GM21619 (cell line): ENCODE results near the gene KRT72.

Source experiments
- ATAC-seq: cut with Tn5 transposase; IDR thresholded peaks from one replicate; pipeline ENCODE4 v1.9.1; 2021; ENCODE audit not compliant: unreplicated experiment

The KRT72 gene

GRCh38 chr12:52600941-52601481, at the start of gene KRT72:
KRT72 (minus strand) TSS chr12:52601463; CDS start chr12:52601452, 11 bp downstream.
- ATAC-seq = no peak

DNA sequence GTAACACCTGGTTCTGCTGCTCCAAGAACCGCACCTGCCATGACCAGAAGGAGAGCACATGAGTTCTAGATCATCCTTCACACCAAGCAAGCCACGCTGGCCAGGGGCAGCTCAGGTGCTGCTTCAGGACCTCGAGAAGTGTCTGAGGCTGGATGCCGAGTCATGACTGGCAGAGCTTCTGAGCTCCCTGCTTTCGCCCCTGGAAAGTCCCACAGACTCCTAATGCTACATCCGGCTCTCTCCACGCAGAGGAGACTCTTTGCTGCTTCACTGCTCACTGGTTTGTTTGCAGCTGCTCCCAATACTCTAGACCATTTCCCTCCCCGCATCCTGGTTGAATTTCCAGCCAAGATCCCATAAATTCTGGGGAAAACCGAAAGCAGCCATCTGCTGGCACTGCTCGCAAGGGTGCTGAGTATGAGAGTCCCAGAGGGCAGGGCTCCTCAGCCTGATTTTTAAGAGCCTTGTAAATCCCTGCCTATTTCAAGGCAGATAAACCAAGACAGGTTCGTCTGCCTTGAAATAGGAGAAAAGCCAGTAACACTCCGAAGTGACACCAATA, 49.3 kb upstream of the KRT72 start:
- ATAC-seq = no peak

GRCh38 chr12:52649066-52649465, 47.8 kb upstream of the KRT72 start:
- ATAC-seq = no peak

DNA sequence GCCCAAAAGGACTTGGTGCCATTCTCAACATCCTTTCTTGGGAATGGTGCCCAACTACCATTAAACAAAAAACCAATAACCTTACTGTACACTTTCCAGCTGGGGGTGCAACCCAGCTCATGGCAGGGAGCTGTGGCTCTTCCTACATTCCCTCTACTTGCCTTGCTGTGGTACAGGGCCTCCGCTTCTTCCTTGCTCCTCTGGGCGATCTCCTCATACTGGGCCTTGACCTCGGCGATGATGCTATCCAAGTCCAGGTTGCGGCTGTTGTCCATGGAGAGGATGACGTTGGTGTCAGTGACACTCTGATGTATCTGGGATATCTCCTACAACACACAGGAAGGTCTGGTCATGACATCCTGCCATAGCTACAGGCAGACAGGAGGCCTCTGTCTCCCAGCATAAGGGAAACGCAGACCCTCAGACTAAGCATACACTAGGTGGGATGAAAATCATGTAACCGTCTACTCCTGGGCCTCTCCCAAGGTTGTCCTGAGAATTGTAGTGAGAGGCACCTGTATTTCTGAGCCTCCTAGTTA, 46.8 kb upstream of the KRT72 start:
- ATAC-seq = no peak

DNA sequence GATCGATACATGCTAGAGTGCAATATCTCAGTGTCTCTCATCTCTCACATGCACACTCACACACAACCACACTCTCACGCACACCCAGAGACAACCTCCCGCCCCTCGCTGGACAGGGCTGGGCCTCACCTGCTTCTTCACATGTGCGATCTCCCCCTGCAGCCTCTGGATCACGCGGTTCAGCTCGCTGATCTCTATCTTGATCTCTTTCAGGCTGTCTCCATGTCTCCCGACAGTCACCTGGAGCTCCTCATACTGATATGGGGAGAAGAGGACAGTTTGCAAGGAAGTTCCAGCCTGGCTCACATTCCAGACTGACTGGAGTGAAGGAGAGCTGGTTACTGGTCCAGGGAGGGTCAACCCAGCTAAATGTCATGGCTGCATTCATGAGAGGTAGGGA, 46.3 kb upstream of the KRT72 start:
- no peak for ATAC-seq

GRCh38 chr12:52646613-52647012, 45.4 kb upstream of the KRT72 start:
- ATAC-seq = no peak

DNA sequence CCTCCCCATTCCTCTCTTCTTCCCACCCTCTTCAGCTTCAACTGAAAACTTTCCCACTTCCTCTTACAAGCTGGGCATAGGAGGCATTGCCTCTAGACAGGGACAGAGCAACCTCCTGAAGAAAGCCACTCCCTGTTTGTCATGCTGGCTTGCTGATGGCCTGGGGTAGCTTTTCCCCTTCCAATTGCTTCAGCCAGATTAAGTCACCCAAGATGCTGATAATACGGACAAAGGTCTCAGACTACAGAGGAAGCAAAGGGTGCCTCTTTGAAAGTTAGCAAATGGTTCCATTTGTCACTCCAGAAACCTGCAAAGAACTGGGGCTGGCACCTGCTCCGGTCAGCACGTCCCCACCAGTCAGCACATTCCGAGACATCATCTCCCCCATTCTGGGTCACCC, 44.7 kb upstream of the KRT72 start:
- no peak for ATAC-seq

- no peak for ATAC-seq
These were observed 44.0 kb upstream of the KRT72 start for GRCh38 chr12:52645120-52645761.

GRCh38 chr12:52644078-52644415, 42.8 kb upstream of the KRT72 start:
- no peak for ATAC-seq

- ATAC-seq = no peak
These were observed 42.2 kb upstream of the KRT72 start for GRCh38 chr12:52643233-52644077.

- no peak for ATAC-seq
These were observed 40.2 kb upstream of the KRT72 start for GRCh38 chr12:52641468-52641867.

GRCh38 chr12:52637299-52637698, 36.0 kb upstream of the KRT72 start:
- no peak for ATAC-seq

DNA sequence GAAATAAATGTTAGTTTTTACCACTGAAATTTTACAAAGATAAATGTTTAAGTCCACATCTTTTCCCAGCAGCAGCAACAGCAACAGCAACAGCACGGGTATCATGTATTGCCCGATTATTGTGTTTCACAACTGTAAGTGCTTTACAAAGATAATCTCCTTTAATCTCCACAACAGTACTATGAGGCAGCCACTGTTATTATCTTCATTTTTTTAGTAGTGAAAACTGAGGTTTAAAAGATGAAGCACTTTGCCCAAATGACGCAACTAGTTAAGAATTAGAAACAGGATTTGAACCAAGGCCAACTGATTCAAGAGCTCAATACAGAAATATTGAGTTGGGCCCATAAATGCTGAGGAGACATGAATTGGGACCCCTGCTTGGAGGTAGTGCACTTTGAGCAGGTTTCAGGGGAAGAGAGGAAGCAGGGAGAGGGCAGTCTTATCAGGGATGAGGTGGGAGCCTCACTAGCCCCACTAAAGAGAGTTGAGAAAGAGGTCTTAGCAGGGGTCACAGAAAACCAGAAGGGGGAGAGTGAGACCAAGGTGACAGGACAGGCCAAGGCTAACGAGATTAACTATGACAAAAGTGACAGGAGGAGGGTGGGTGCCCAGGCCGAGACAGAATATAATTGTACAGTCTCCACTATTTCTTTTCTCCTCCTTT, 35.5 kb upstream of the KRT72 start:
- no peak for ATAC-seq

- no peak for ATAC-seq
These were observed 34.9 kb upstream of the KRT72 start for GRCh38 chr12:52636189-52636588.

DNA sequence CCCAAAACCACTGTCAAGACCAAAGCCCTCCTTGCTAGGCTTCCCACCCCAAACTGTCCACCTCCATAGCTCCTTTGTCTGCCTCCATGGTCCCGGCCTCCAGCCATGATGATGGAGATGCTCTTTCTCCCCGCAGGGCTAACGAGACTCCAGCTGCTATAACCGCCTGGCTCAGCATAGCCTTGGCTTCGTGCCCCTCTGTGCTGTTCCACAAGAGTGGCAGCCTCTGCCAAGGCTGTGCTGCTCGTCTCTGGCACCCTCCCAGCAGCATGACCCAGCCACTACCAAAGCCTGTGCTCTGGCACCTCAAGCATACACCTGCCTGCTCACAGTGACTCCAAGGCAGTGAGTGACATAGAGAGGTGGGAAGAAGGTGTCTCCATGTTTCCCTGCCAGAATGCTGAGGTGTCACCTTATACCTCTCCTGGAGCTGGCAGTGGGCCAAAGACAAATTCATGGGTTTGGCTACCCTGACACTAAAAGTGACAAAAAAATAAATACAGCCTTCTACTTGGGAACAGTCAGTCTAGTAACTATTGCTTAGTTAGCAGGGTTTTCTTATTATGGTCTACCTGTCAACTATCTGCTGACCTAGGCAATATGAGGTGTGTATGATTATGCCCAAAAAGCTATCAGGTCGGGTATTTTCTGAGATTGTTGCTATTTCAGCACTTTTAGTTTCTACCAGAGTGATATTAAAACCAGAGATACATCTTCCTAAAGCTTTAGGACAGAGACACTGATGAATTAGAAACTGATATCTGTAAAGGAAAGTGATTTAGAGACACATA, 33.2 kb upstream of the KRT72 start:
- no peak for ATAC-seq

- ATAC-seq = no peak
These were observed 32.1 kb upstream of the KRT72 start for GRCh38 chr12:52633383-52633782.

DNA sequence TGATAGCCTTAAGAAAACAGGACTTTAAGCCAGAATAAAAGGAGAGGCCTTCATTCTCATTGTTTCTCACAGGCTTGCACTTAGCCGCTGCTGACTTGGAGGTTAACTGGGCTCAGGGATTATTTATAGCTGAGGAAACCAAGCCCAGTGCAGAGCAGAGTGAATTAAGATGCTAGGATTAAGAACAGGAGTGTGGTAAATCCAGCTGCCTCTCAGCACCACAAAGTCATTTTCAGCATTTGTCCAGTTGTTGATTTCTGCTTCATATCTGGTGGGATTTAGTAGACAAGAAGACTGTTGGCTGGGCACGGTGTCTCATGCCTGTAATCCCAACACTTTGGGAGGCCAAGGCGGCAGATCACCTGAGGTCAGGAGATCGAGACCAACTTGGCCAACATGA, 31.4 kb upstream of the KRT72 start:
- ATAC-seq = no peak

DNA sequence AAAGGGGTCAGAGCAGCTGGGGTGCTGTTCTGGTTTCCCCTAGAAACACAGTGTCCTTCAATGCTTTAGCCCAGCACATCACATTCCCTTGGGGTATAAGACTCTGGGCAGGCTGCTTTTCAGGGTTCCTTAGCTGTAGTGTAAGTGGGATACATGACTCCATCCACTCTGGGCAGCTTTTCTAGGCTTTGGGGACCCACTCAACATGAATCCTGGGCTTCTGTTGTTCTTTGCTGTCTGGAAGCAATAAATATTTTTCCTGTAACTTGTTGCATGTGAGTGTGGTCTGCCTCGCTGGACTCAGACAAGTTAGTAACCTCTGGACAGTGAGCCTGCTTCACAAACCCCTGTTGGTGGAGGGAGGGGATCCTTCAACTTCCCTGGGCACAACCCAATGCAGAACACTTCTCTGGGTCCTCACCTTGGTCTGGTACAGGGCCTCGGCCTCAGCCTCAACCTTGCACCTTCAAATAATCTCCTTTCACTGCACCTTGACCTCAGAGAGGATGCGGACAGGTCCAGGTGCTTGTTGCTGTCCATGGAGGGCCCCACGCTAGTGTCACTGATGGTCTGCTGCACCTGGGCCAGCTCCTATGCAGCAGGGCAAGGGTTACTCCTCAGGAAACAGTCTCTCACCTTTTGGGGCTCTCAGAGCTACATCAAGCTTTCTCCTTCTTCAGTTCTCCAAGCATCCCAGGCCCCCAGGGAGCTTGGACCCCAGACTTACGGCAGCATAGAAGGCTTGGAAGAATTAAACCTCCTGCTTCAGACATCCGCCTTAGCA, 30.6 kb upstream of the KRT72 start:
- ATAC-seq = no peak

DNA sequence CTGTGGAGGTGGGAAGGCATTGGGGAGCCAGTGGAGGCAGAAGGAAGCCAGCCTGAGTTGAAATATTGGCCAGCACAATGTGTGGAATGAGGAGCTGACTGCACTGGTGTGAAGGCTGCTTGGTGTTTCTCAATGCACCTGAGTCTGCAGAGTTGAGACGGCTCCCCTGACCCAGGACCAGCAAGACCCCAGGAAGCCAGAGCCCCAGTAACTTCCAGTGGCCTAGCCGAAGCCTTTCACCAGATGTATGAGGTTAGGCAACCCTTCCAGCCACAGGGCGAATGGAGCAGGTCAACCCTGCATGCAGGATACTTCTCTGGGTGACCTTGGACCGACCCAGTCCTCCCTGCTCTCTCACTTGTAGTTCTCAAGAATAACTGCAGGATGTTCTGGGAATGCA, 30.0 kb upstream of the KRT72 start:
- no peak for ATAC-seq
